CD4-positive, alpha-beta T cell treated with Interferon alpha-2 for 1 hour (primary cell): ENCODE results near the gene CNKSR3.

Experiments
- DNase-seq, 2 donors: peaks; one replicate each; pipeline ENCODE4 v3.0.0-alpha.2; 2020 to 2022

CNKSR3 gene

GRCh38 chr6:154377726-154378125 lies 132.8 kb downstream of the CNKSR3 start:
- no peak for DNase-seq

DNA sequence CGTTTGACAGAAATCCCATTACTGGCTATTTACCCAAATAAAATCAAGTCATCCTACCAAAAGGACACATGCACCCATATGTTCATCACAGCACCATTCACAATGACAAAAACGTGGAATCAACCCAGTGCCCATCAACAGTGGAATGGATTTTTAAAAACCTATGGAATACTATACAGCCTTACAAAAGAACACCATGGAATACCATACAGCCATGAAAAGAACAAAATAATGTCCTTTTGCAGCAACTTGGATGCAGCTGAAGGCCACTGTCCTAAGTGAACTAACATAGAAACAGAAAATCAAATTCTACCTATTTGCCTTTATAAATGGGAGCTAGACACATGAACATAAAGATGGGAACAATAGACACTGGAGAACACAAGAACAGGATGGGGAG lies 136.5 kb downstream of the CNKSR3 start:
- DNase-seq = no peak

DNA sequence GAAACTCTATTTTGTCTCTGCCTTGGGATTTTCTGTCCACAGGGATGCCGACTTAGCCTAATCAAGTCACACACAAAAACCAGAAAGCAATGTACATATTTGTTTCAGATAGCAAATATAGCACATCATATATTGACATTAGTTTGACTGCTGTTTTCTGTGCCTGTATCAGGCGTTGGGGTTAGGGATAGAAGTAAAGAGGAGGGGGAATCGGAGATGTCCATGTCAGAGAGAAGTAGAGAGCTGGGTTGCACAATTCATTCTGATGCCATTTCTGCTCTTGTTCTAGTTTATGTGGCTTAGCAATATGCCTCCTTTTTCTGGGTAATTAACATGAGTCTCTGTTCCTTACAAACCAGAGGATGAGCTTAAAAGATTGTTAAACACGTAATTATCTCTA lies 139.2 kb downstream of the CNKSR3 start:
- DNase-seq = no peak

GRCh38 chr6:154370545-154370944 lies 139.9 kb downstream of the CNKSR3 start:
- peak in 1 of 2 donors; percentile 28 for DNase-seq

GRCh38 chr6:154367839-154368695 lies 142.4 kb downstream of the CNKSR3 start:
- no peak for DNase-seq

- no peak for DNase-seq
Observed at GRCh38 chr6:154367336-154367735, 143.1 kb downstream of the CNKSR3 start.

- no peak for DNase-seq
Observed at GRCh38 chr6:154363821-154364220, 146.7 kb downstream of the CNKSR3 start.

DNA sequence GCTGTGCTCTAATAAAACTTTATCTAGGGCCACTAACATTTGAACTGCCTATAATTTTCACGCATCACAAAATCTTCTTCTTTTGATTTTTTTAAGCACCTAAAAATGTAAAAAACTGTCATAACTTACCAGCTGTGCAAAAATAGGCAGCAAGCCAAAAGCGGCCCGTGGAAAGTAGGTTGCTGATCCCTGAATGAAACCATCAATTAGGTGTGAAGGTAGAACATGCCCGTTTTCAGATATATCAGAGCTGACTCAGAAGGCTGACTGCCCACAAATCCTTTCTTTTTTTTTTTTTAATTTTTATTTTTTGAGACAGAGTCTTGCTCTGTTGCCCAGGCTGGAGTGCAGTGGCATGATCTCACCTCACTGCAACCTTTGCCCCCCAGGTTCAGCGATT lies 149.0 kb downstream of the CNKSR3 start:
- no peak for DNase-seq

GRCh38 chr6:154360476-154360875 lies 150.0 kb downstream of the CNKSR3 start:
- no peak for DNase-seq

DNA sequence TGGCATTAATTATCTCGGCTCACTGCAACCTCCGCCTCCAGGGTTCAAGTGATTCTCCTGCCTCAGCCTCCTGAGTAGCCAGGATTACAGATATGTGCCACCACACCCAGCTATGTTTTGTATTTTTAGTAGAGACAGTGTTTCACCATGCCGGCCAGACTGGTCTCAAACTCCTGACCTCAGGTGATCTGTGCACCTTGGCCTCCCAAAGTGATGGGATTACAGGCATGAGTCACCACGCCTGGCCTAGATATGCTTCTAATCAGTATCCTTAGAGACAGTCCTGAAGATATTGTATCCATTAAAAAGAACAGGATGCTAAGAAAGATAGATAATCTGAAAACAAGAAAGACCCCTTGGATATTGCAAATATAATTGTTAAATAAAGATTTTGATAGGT lies 150.8 kb downstream of the CNKSR3 start:
- no peak for DNase-seq

DNA sequence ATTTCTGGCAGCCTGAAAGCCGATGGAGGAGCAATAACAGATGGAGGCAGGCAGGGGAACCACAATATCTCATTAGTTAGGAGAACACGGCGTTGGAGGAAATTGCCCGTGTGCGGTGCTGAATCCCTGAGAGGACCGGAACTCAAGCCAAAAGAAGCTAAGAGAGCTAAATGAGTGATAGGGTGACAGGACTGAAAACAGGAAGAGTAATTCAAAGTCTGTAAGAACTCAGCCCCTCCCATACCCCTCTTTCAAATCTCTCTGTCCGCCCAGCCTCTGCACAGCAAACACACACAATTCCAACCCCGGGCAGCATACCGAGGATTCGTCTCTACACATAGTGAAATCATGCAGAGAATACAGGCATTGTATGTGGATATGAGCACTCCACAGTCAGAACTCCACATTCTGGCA lies 151.3 kb downstream of the CNKSR3 start:
- no peak for DNase-seq

GRCh38 chr6:154358019-154358545 lies 152.4 kb downstream of the CNKSR3 start:
- DNase-seq = no peak

- DNase-seq = no peak
Observed at GRCh38 chr6:154356690-154357089, 153.8 kb downstream of the CNKSR3 start, which contains the start of gene IPCEF1. TSS of gene IPCEF1 (minus strand) at chr6:154356803. CDS start at chr6:154265947, 90,856 bp downstream.

DNA sequence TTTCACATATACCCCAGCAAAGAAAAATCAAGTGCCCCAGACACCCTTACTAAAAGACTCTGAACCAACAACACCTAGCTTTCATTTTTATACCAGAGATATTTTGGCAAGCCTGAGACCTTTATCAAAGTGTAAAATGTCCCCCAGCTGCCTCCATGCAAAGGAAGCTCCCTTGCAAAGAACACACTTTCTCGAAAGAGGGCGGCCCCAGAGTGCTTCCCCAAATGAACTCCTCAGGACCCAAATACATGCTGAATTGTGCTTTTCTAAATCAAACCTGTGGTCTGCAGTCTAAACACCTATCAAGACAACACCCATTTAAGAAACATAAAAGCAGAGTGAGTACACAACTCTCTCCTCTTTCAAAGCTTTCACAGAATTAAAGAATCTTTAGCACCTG lies 154.4 kb downstream of the CNKSR3 start:
- no peak for DNase-seq

DNA sequence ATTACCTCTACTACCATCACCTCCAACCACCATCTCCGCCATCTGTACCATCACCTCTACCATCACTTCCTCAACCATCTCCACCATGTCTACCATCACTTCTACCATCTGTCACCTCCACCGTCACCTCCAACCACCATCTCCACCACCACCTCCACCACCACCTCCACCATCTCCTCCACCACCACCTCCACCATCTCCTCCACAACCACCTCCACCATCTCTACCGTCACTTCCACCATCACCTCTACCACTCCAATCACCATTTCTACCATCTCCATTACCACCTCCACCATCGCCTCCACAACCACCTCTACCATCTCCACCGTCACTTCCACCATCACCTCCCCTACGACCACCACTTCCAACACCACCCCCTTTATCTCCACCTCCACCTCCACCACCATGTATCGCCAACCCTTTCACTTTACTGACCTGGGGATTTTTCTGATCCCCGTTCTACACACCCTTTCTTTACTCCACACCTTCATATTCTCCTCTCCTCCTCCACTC lies 156.2 kb downstream of the CNKSR3 start:
- DNase-seq = no peak

DNA sequence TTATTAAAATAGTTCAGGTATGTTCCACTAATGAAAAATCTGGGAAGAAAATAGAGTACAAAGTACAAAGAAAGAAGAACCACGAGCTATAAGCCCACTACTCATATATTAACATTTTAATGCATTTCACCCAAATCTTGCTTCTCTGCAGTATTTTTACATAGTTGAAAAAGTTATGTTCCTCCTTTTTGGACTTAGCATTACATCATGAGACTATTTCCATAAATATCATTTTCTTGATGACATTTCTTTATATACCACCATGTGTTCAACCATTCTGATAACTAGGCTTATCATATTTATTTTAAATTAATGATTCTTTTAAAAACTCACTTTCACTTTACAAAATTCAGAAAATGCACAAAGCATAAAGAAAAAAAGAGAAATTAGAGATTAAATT lies 156.9 kb downstream of the CNKSR3 start:
- no peak for DNase-seq

- DNase-seq = no peak
Observed at GRCh38 chr6:154352898-154353585, 157.4 kb downstream of the CNKSR3 start.

DNA sequence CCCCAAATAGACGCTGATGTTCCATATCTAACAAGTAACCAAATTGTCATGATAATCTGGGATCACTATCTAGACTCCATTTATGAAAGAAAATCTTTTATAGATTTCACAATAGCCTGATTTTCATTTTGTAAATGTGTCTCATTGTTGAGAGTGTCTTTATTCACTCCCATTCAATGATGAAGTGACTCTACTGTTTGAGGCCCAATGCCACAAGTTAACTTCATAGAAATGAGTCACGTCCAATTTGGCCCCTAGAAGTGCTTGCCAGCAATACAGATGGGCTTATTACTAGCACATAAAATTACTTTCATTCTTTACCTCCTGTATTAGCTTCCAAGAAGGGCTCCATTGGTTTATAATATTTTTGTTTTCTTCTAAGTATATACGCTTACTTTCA lies 160.2 kb downstream of the CNKSR3 start:
- DNase-seq = no peak

DNA sequence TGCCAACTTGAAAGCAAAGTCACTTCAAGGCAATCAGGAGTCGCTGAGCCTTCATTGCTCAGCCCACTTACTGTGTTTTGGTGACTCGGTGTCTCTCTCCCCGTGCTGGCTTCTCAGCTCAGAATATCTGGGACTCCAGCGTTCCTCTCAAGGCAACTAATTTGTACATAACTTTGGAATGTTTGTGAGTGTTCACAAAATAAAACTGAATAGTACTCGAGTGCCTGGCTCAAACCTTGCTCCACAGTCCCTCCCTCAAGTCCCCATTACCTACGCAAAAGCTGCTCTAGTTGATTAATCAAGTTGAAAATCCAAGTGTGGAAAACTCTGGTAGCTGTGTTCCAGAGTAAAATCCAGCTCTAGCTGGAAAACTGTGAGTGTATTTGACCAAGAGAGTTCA lies 162.5 kb downstream of the CNKSR3 start:
- no peak for DNase-seq

DNA sequence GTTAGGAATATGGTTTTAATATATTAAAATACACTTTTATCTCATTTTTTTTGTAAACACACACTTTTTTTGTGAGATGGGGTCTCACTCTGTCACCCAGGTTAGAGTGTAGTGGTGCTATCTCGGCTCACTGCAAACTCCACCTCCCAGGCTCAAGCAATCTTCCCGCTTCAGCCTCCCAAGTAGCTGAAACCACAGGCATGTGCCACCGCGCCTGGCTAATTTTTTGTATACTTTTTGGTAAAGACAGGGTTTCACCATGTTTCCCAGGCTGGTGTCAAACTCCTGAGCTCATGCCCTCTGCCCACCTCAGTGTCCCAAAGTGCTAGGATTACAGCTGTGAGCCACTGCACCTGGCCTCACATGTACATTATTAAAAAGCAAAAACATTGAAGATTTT lies 164.7 kb downstream of the CNKSR3 start:
- no peak for DNase-seq

GRCh38 chr6:154343473-154344308 lies 166.8 kb downstream of the CNKSR3 start:
- DNase-seq = no peak

- no peak for DNase-seq
Observed at GRCh38 chr6:154341871-154342270, 168.6 kb downstream of the CNKSR3 start.

DNA sequence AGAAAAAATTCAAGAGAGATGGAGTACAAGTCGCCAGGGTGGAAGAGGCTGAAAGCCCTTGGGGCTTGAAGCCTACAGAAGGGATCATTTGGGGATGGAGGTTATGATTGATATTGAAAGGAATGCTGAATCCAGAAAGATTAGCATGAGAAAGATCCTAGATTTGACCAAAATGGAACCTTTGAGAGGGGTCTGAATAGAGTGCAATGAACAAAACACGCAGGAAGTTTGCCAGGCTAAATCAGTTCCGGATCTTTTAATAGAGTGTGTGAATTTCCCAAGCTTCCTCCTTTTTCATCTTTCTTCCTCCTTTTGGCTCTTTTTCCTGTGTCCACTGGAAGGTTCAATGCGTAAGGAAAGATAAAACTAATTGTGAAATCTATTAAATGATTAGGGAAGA lies 169.1 kb downstream of the CNKSR3 start:
- no peak for DNase-seq
